Ishikawa (cell line): ENCODE data around the gene ZDHHC19.

ENCODE experiments used
- CEBPB ChIP-seq: IDR thresholded peaks from 2 replicates; pipeline ENCODE4 v1.6.1; 2012
- CREB1 ChIP-seq: IDR thresholded peaks from 2 replicates; pipeline ENCODE4 v1.6.1; 2012; ENCODE audit warnings: low read depth
- EGR1 ChIP-seq: IDR thresholded peaks from 2 replicates; pipeline ENCODE4 v1.6.1; 2012
- EP300 ChIP-seq: IDR thresholded peaks from 2 replicates; pipeline ENCODE4 v1.6.1; 2012; ENCODE audit warnings: borderline replicate concordance
- FOXM1 ChIP-seq: IDR thresholded peaks from 2 replicates; pipeline ENCODE4 v1.6.1; 2012; ENCODE audit warnings: low read depth, borderline replicate concordance
- MAX ChIP-seq: IDR thresholded peaks from 2 replicates; pipeline ENCODE4 v1.6.1; 2012
- NFIC ChIP-seq: IDR thresholded peaks from 2 replicates; pipeline ENCODE4 v1.6.1; 2012
- RAD21 ChIP-seq: IDR thresholded peaks from 2 replicates; pipeline ENCODE4 v1.6.1; 2012; ENCODE audit warnings: low read depth
- REST ChIP-seq: IDR thresholded peaks from 2 replicates; pipeline ENCODE4 v1.6.1; 2012; ENCODE audit warnings: low read depth, mild to moderate bottlenecking
- TAF1 ChIP-seq: IDR thresholded peaks from 2 replicates; pipeline ENCODE4 v1.6.1; 2012; ENCODE audit warnings: low read depth, mild to moderate bottlenecking
- TEAD4 ChIP-seq: IDR thresholded peaks from 2 replicates; pipeline ENCODE4 v1.6.1; 2012
- USF1 ChIP-seq: IDR thresholded peaks from 2 replicates; pipeline ENCODE4 v1.6.1; 2012
- YY1 ChIP-seq: IDR thresholded peaks from 2 replicates; pipeline ENCODE4 v1.6.1; 2012; ENCODE audit warnings: low read depth
- ZBTB7A ChIP-seq: IDR thresholded peaks from 2 replicates; pipeline ENCODE4 v1.6.1; 2012; ENCODE audit warnings: low read depth

GRCh38 chr3:196246612-196247308 lies 35.6 kb upstream of the ZDHHC19 start:
- TF ChIP-seq USF1: no peak
- no peak for TF ChIP-seq EGR1
- TF ChIP-seq TAF1: no peak
- TF ChIP-seq EP300: no peak
- TF ChIP-seq TEAD4: no peak
- no peak for TF ChIP-seq MAX
- no peak for TF ChIP-seq REST
- no peak for TF ChIP-seq NFIC
- TF ChIP-seq RAD21: no peak
- no peak for TF ChIP-seq YY1
- TF ChIP-seq CEBPB: no peak
- TF ChIP-seq FOXM1: no peak
- no peak for TF ChIP-seq ZBTB7A
- TF ChIP-seq CREB1: no peak
